GM21717 (cell line): ENCODE measurements around the gene CCDC54.
"Not testable (repeated sequence)": the region's sequence is repeated elsewhere in the genome, so short reads cannot be mapped to it uniquely, and the experiment has no call there.

Source experiments
- ATAC-seq: cut with Tn5 transposase; IDR thresholded peaks from one replicate; pipeline ENCODE4 v1.9.1; 2021; ENCODE audit warnings: mild to moderate bottlenecking, moderate library complexity; ENCODE audit not compliant: unreplicated experiment

Gene CCDC54

GRCh38 chr3:107377151-107377550, at the start of gene CCDC54:
Gene CCDC54, plus strand, starts transcription at chr3:107377439. Its CDS starts 149 bp downstream, at chr3:107377588.
- no peak for ATAC-seq

DNA sequence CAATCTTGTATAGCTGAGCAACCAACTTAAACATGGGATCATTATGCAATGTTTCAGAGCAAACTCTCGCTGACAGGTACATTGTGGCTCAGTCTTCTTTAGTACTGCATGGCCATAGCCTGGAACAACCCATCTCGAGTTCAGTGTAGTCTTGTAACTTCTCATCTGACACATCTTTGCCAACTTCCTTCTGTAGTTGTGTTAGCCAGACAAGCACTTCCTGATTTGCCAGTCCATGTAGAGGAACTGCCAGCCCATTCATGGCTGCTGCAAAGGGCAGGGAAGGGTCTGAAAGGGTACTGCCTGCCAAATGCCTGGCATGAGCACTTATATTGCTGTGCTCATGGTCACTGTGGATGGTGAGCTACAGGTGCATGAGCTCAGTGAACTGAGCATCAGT, 49.2 kb upstream of the CCDC54 start:
- ATAC-seq, result no peak

DNA sequence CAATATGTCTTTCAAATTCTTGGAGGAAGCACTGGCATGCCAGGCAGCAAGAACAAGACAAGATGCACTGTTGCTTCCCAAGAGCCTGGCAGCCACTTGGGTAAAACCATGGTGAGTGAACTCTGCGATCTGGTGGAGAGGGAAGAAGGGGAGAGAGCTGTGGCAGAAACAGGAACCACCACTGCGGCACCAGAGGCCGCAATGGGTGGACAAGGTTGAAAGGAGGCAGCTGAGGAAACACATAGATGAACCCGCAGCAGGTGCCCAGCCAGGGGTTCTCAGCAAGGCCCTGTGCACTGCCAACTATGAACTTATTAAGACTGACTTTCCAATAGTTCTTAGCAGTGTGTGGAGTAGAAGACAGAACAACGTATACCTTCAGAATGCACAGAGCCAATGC, 48.2 kb upstream of the CCDC54 start:
- no peak for ATAC-seq

- not testable (repeated sequence) for ATAC-seq
Observed at GRCh38 chr3:107339690-107340089, 37.5 kb upstream of the CCDC54 start.

GRCh38 chr3:107344722-107345121, 32.5 kb upstream of the CCDC54 start:
- ATAC-seq, result no peak

DNA sequence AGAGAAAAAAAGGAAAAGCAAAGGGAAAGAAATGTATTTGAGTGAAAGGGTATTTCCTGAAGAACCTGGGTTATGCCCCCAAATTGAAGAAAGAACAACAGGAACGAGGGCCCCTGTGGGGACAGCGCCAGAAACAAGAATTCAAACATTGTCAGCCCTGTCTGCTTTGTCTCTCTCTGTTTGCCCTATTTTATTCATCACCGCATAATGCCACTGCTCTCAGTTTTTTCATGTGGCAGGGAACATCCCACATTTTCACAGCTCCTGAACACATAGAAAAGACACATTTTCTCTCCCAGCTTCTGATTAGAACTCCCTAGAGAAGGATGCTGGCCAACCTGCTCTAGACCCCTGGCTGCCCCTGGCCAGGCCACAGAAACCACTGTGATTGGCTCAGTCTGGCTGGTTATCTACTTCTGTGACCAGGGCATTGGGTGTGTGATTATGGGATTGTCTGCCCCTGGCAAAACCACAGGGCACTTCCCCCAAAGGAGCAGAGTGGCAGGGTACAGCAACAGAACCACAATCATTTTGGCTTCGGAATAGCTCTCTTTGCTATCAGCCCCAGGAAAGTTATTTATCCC, 31.3 kb upstream of the CCDC54 start:
- no peak for ATAC-seq

DNA sequence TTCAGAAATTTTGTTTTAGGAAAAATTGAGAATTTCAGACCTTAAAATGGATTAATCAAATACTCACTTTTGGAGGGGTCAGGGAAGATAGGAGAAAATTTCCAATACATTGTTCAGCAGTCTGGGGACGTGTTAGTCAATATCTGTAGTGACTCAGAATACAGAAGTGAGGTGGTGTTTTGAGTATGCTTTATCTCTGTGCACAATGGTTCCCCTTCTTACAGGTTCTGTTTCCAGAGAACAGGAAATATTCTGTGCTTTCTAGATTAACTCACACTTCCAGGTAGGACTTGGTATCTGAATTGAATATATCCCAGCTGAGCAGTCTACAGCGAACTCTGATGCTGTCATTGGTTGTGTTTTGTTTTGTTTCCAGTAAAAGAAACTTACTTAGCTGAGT, 30.7 kb upstream of the CCDC54 start:
- ATAC-seq, result no peak

GRCh38 chr3:107347751-107348150, 29.5 kb upstream of the CCDC54 start:
- no peak for ATAC-seq

DNA sequence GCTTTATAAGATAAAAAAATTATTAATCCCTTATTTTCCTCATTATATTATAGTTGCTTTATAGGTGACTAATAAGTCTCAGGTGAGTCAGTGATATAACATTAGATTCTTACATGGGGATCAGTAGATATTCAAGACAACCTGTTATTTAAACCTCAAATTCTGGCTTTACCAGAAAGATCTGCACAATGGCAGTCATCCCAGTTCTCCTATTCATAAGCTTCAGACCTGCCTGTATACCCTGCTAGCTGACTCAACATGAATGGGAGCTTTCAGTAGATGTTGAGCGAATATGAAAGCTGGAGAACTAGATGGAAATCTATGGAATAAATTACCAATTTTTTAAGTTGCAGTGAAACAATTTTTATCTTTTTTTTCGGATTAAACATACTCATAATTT, 20.5 kb upstream of the CCDC54 start:
- ATAC-seq, result no peak

- ATAC-seq, result no peak
Observed at GRCh38 chr3:107361633-107362032, 15.6 kb upstream of the CCDC54 start.

GRCh38 chr3:107365051-107365450, 12.2 kb upstream of the CCDC54 start:
- ATAC-seq, result no peak

GRCh38 chr3:107366766-107367165, 10.5 kb upstream of the CCDC54 start:
- ATAC-seq, result no peak

DNA sequence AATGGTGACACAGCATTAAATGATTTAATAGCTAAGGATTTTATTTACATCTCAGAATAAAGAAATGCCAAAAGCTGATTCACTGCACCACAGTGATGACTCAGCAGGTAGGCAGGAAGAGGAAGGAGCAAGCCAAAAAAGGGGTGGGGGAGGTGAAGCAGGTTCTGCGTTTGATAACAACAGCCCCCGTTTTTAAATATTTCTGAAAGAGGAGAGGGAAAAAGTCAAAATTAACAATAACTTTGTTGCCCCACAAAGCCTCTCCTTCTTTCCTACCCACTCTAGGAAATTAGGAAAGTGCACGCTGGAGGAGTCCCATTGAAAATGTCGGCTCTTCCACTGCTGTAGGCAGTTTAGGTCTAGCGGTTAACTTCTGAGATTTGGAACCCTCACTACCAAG, 9.9 kb upstream of the CCDC54 start:
- ATAC-seq, result no peak

GRCh38 chr3:107368654-107369398, 8.4 kb upstream of the CCDC54 start:
- ATAC-seq, result no peak

- no peak for ATAC-seq
Observed at GRCh38 chr3:107369791-107370190, 7.4 kb upstream of the CCDC54 start.

DNA sequence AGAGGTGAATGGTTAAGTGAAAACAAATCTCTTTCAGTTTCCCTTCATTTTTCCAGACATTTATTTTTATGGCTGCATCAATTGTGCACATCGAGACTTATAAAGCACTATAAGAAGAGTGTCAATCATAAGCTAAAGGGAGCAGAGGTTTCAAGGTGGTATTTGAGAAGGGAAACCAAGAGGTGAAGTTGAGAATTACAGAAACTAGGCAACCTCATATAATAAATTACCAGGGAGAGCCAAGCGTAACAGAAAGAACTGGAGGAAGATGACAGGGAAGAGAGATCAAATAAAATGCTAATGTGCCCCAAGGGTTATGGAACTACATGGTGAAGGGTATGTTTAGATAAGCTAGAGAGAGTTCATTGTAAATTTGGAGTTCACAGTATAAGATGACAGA, 6.3 kb upstream of the CCDC54 start:
- no peak for ATAC-seq

- ATAC-seq, result no peak
Observed at GRCh38 chr3:107372506-107372905, 4.7 kb upstream of the CCDC54 start.

- no peak for ATAC-seq
Observed at GRCh38 chr3:107373896-107374295, 3.3 kb upstream of the CCDC54 start.

DNA sequence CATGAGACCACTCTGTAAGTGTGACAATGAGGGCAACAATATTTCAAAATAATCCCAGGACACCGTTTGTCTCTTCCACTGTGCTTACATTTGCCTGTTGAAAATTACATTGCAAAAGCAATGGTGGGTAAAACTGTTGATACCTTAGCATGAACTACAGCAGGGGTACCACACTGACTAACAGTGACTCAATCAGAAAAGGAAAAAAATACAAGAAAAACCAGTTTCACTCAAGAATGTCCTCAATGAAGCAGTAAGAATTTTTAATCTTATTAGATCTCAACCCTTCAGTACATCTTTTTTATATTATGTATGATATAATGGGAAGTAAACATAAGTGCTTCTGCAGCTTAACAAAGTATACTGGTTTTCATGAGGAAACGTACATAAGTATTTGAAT, 1.6 kb upstream of the CCDC54 start:
- ATAC-seq, result no peak

- ATAC-seq, result no peak
Observed at GRCh38 chr3:107382631-107383030, 5.4 kb downstream of the CCDC54 start.

DNA sequence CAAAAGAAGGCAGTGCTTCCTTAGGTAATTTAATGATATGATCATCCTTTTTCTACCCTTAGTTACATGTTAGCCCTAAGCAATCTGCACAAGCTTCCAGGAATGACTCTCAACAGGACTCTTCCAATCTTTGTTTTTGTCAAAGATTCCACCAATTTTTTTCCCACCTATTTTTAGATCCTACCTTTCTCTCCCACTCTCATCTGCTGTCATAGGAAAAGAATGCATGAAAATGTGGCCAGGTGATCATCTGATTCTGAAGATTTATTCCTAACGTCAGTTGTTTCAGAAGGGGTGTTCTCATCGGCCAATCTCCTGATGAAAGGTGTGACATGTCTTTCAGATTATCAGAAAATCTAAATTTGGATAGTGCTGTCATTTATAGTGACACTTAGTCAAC, 7.2 kb downstream of the CCDC54 start:
- ATAC-seq, result no peak

DNA sequence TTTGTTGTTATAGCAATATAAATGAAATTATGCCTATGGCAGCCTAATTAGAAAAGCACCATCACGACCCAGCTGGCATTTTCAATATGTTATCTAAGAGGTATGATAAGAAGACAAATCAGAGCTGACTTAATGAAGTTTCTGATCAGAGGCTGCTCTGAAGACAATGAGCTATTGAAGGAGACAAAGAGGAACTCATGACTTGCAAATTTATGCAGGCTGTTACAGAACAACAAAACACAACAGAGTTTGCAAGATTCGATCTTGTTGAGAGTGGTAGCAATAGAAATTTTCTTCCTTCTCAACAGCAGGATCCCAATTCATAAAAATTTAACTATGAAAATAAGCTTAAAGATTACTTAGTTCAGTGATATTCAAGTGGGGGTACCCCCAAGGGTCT, 7.7 kb downstream of the CCDC54 start:
- no peak for ATAC-seq

DNA sequence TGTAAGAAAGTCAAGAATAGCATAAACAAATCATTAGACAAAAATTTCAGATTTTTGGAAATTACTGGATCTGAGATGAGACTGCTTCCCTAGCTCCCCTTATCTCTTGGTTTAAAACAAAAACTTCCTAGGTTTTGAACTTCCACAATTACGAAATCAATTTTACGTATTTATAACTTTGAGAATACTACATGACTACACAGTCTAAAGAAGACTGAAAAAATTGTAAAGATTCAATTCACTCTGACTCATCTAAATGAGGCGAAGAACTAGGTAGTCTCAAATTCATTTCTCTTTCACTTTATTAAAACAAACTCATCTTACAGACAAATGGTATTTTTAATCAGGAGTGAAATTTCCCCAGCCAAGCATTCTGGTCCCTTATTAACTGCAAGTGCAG, 10.3 kb downstream of the CCDC54 start:
- no peak for ATAC-seq
